Measurements from ENCODE around the gene FAM163B. TPM values are rescaled to one million over a fixed set of nuclear protein-coding genes. Genes with fewer than 3 reads are reported as not detected.

Gene FAM163B
- total and polyA plus RNA-seq, 2 donors (not counting 3 experiments of a cell fraction or from before 2014, with no cell fraction given), result not detected

GRCh38 chr9:133560311-133560710 is 48.9 kb downstream of the FAM163B start:
- Histone ChIP-seq H3K4me2 (ENCODE audit: insufficient read depth, low read length) (no peak overlapping the region), H2AFZ (ENCODE audit: low read depth, low read length) (no peak overlapping the region), H3K27me3 (ENCODE audit: control insufficient read depth in 2 of 2, insufficient read depth in 2 of 2, low read length in 2 of 2) (no peaks in the 10 kb centered on the region), H3K9me3 (replicated peaks; ENCODE audit: control insufficient read depth, insufficient read depth, low read length) (no peaks in the 10 kb centered on the region), H3K79me2 (ENCODE audit: control insufficient read depth, insufficient read depth, low read length) (no peaks in the 10 kb centered on the region), H3K36me3 (ENCODE audit: control insufficient read depth in 2 of 2, extremely low read depth in 1 of 2, insufficient read depth in 2 of 2, low read length in 2 of 2) (no peaks in the 10 kb centered on the region), H3K4me3 (replicated peaks in 1 of 3; ENCODE audit: insufficient read depth in 1 of 3, low read depth in 1 of 3, low read length in 3 of 3) (no peak overlapping the region), H3K27ac (ENCODE audit: insufficient read depth, low read depth, low read length) (no peak overlapping the region), H4K20me1 (replicated peaks; ENCODE audit: control insufficient read depth, extremely low read depth, insufficient read depth, low read length) (no peaks in the 10 kb centered on the region), H3K9me1 (replicated peaks; ENCODE audit: control insufficient read depth, extremely low read depth, insufficient read depth, low read length) (no peaks in the 10 kb centered on the region), H3K4me1 (ENCODE audit: control insufficient read depth, extremely low read depth, insufficient read depth, low read length) (peaks cover 14% of the 10 kb centered on the region), H3K9ac (replicated peaks; ENCODE audit: extremely low read depth, insufficient read depth, low read length) (no peak overlapping the region)
- dilution Hi-C loops (cut with MboI; ENCODE audit: extremely low pct_ligation_motif_present, low sequenced_read_pairs) (no loop called here), intact Hi-C loops (cut with micrococcal nuclease) (no loop called here)
- TF ChIP-seq MAX (IDR thresholded peaks at IDR 0.05; ENCODE audit: insufficient read depth, insufficient read length), result no peak
- no peak for TF ChIP-seq JUN (IDR thresholded peaks at IDR 0.05; ENCODE audit: borderline replicate concordance, insufficient read depth, insufficient read length, low read depth)
- TF ChIP-seq FOS (IDR thresholded peaks at IDR 0.05; ENCODE audit: borderline replicate concordance, insufficient read depth, low read length), result no peak
- TF ChIP-seq MYC (IDR thresholded peaks at IDR 0.05; ENCODE audit: low read depth, low read length), result no peak
- no peak for TF ChIP-seq POLR2A (IDR thresholded peaks at IDR 0.05; ENCODE audit: low read depth, low read length)
- no peak for TF ChIP-seq CTCF (IDR thresholded peaks at IDR 0.05; ENCODE audit: extremely low read depth in 1 of 2, insufficient read depth in 1 of 2, low read depth in 1 of 2, low read length in 2 of 2)
- no peak for TF ChIP-seq EZH2 (IDR thresholded peaks at IDR 0.05; ENCODE audit: borderline replicate concordance, low read depth, low read length, severe bottlenecking)
- ChIA-PET POLR2A (no interaction called here), CTCF (no interaction called here)
- no TSS peak for BruUV-seq (replicated peaks)
- DNase-seq (ENCODE audit: low read depth, low spot score) (no peak), FAIRE-seq (no peak)

Measured in endothelial cell of umbilical vein (primary cell).